ENCODE results near the gene ATRN. TPM values are rescaled to one million over a fixed set of nuclear protein-coding genes. Genes with fewer than 3 reads are reported as not detected.

The ATRN gene
- total RNA-seq, 6 experiments from 2014 or later: 46.9 to 82.1 (median 59.1) TPM

GRCh38 chr20:3677733-3678132 lies 206.9 kb downstream of the ATRN start:
- Histone ChIP-seq H3K36me3 (no peaks in the 10 kb centered on the region), H3K4me3 (no peak overlapping the region), H3K27me3 (peaks cover 4 to 10% of the 10 kb centered on the region in 2 donors), H3K27ac (no peak overlapping the region), H3K9me3 (no peaks in the 10 kb centered on the region), H3K4me1 (peaks cover 0 to 6% (median 0%) of the 10 kb centered on the region in 4 donors)
- DNase-seq (no peak), ATAC-seq (no peak)
- no peak for TF ChIP-seq CTCF (IDR thresholded peaks at IDR 0.05)
- no peak for TF ChIP-seq POLR2A (IDR thresholded peaks at IDR 0.05)
- intact Hi-C loops (cut with DNase I): loop anchor here in 1 of 2 donors (10.0 kb wide), 1 partner anchor 97 kb away; no protein-coding TSS in a partner anchor
- WGBS (ENCODE audit: insufficient coverage, low coverage, low lambda C conversion rate, missing lambda C conversion rate): 60% methylated on average over 6 of the region's 8 CpGs

- no peak overlapping the region for H3K4me3 ChIP-seq
- WGBS (ENCODE audit: insufficient coverage, low coverage, low lambda C conversion rate, missing lambda C conversion rate): 71% methylated on average over 1 of the region's 2 CpGs
- peaks cover 4 to 5% of the 10 kb centered on the region in 2 donors for H3K27me3 ChIP-seq
- H3K27ac ChIP-seq: no peak overlapping the region
- H3K36me3 ChIP-seq: no peaks in the 10 kb centered on the region
- H3K4me1 ChIP-seq: peaks cover 0 to 6% (median 0%) of the 10 kb centered on the region in 4 donors
- ATAC-seq (no peak), DNase-seq (no peak)
- no peak for TF ChIP-seq POLR2A (IDR thresholded peaks at IDR 0.05)
- no peak for TF ChIP-seq CTCF (IDR thresholded peaks at IDR 0.05)
- H3K9me3 ChIP-seq: no peaks in the 10 kb centered on the region
- intact Hi-C loops (cut with DNase I): loop anchor here in 1 of 2 donors (10.0 kb wide), 1 partner anchor 97 kb away; no protein-coding TSS in a partner anchor
Observed at GRCh38 chr20:3678198-3678597, 207.4 kb downstream of the ATRN start.

- ATAC-seq (no peak), DNase-seq (no peak)
- Histone ChIP-seq H3K4me1 (peaks cover 0 to 6% (median 0%) of the 10 kb centered on the region in 4 donors), H3K4me3 (no peak overlapping the region), H3K36me3 (no peaks in the 10 kb centered on the region), H3K27ac (no peak overlapping the region), H3K27me3 (peaks cover 0 to 4% of the 10 kb centered on the region in 2 donors), H3K9me3 (no peaks in the 10 kb centered on the region)
- 85% methylated on average over 9 of the region's 14 CpGs for WGBS (ENCODE audit: insufficient coverage, low coverage, low lambda C conversion rate, missing lambda C conversion rate)
- TF ChIP-seq POLR2A (IDR thresholded peaks at IDR 0.05): no peak
- no peak for TF ChIP-seq CTCF (IDR thresholded peaks at IDR 0.05)
- intact Hi-C loops (cut with DNase I): loop anchor here in 1 of 2 donors (10.0 kb wide), 1 partner anchor 96 kb away; no protein-coding TSS in a partner anchor
Observed at GRCh38 chr20:3678856-3679720, 208.3 kb downstream of the ATRN start.

- intact Hi-C loops (cut with DNase I): loop anchor here in 1 of 2 donors (10.0 kb wide), 1 partner anchor 95 kb away; no protein-coding TSS in a partner anchor
- H3K9me3 ChIP-seq: no peaks in the 10 kb centered on the region
- TF ChIP-seq CTCF (IDR thresholded peaks at IDR 0.05) (no peak), POLR2A (IDR thresholded peaks at IDR 0.05) (no peak)
- H3K27ac ChIP-seq: no peak overlapping the region
- no peak overlapping the region for H3K4me3 ChIP-seq
- H3K4me1 ChIP-seq: peaks cover 0 to 6% (median 0%) of the 10 kb centered on the region in 4 donors
- DNase-seq (no peak), ATAC-seq (no peak)
- H3K36me3 ChIP-seq: no peaks in the 10 kb centered on the region
- peaks cover 0 to 4% of the 10 kb centered on the region in 2 donors for H3K27me3 ChIP-seq
- 75% methylated on average over 9 of the region's 18 CpGs for WGBS (ENCODE audit: insufficient coverage, low coverage, low lambda C conversion rate, missing lambda C conversion rate)
Observed at GRCh38 chr20:3679749-3680700, 209.2 kb downstream of the ATRN start.

Data from right lobe of liver (tissue), 6 donors.